A673 (cell line): ENCODE data around the gene NR2F1-AS1.

Experiments used
- EZH2 ChIP-seq: fragments of 200-600 bp; sonication (generic); IDR thresholded peaks from 2 replicates; pipeline ENCODE4 v1.6.1; 2017; ENCODE audit warnings: borderline replicate concordance, low read depth, mild to moderate bottlenecking, mixed read lengths, antibody characterized with exemption, low read length; ENCODE audit not compliant: poor library complexity, severe bottlenecking
- TF ChIP-seq, protein P1 (sequence below): fragments of 300-800, 200-600 bp; sonication (generic); conservative IDR thresholded peaks from 2 replicates; pipeline ENCODE4 v1.5.1; 2017; ENCODE audit warnings: low read depth, mild to moderate bottlenecking, antibody characterized with exemption, low read length, moderate library complexity, mixed read lengths

DNA sequence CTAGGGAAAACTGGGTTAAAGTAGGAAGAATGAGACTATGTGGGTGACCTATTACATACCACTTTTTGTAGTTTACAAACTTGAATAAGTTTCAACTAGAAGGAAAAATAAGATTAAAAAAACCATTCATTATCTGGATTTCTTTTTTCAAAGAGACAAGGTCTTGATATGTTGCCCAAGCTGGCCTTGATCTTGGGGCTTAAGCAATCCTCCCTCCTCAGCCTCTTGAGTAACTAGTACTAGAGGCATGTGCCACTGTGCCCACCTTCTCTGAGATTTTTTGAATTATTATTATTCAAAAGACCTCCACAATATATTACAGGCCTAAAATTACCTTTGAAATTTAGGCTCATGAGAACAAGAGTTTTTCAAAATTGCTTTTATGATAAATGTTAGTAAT, 63.2 kb downstream of the NR2F1-AS1 start:
- TF ChIP-seq, protein P1, sequence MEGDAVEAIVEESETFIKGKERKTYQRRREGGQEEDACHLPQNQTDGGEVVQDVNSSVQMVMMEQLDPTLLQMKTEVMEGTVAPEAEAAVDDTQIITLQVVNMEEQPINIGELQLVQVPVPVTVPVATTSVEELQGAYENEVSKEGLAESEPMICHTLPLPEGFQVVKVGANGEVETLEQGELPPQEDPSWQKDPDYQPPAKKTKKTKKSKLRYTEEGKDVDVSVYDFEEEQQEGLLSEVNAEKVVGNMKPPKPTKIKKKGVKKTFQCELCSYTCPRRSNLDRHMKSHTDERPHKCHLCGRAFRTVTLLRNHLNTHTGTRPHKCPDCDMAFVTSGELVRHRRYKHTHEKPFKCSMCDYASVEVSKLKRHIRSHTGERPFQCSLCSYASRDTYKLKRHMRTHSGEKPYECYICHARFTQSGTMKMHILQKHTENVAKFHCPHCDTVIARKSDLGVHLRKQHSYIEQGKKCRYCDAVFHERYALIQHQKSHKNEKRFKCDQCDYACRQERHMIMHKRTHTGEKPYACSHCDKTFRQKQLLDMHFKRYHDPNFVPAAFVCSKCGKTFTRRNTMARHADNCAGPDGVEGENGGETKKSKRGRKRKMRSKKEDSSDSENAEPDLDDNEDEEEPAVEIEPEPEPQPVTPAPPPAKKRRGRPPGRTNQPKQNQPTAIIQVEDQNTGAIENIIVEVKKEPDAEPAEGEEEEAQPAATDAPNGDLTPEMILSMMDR: no peak
- no peak for TF ChIP-seq EZH2
